ENCODE measurements around the gene RBPJL. TPM values are rescaled to one million over a fixed set of nuclear protein-coding genes. Genes with fewer than 3 reads are reported as not detected.

RBPJL gene, protein sequence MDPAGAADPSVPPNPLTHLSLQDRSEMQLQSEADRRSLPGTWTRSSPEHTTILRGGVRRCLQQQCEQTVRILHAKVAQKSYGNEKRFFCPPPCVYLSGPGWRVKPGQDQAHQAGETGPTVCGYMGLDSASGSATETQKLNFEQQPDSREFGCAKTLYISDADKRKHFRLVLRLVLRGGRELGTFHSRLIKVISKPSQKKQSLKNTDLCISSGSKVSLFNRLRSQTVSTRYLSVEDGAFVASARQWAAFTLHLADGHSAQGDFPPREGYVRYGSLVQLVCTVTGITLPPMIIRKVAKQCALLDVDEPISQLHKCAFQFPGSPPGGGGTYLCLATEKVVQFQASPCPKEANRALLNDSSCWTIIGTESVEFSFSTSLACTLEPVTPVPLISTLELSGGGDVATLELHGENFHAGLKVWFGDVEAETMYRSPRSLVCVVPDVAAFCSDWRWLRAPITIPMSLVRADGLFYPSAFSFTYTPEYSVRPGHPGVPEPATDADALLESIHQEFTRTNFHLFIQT
- not detected for total RNA-seq

DNA sequence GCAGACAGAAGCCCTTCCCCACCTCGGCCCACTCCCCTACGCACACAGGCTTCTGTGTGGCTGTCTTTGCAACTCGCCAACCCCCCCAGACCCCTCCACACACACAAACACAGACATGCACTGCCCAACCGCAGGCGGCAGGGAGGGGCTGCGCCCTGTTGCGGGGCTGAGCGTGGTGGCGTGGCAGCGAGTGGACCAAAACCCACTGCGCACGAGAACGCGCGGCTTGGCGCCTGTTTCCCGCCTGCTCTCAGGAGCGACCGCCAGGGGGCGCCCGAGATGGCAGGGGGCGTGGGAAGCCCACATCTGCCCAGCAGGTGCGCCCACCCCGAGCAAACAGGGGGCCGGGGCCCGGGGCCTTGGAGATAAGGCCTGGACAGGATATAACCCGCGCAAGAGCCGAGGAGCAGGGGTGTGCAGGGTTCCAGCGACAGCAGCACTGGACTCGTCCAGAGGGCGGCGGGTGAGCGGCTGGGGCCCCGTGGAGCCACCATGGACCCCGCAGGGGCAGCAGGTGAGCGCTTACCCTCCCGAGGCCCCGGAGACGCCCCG lies at the start of gene RBPJL:
RBPJL (plus strand) TSS at position 410 of the 552 bp plus-strand sequence; CDS start at position 493, 83 bp downstream.

DNA sequence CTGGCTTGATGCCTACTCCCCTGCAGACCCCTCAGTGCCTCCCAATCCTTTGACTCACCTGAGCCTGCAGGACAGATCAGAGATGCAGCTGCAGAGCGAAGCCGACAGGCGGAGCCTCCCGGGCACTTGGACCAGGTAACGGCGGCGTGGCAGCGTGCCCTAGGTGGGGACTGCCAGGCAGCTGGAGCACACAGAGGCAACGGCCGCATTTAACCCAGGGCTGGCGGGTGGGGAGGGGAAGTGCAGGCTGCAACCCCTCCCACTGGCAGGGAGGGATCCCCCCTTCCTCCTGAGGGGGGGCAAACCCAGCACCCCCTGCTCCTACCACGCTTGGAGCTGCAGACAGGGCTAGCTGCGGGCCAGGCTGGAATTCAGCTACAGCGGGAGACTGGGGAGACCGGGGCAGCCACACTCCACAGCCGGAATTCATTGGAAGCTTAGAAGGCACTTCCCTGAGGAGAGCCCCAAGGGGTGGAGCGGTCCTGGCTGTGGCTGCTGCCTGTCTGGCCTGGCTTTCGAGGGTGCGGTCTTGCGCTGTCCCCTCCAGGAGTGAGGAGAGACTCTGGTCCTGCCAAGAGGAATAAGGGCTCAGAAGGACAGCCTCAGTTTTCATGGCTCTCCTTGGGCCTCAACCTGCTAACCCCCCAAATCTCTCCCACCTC lies 1.6 kb downstream of the RBPJL start, which contains the start of gene MATN4:
MATN4 (minus strand) TSS at position 183 of the 662 bp plus-strand sequence. CDS start 2,717 bp downstream, outside the sequence.

GRCh38 chr20:45347936-45348778 lies 41.5 kb downstream of the RBPJL start, which contains the start of gene SDC4:
Gene SDC4, minus strand, starts transcription at chr20:45348424. Its CDS starts 40 bp downstream, at chr20:45348384.

GRCh38 chr20:45362804-45363610 lies 56.4 kb downstream of the RBPJL start, which contains the start of gene SYS1:
Gene SYS1, plus strand, starts transcription at chr20:45363156. Its CDS starts 376 bp downstream, at chr20:45363532.

Other genes with a start within 250 kb of the RBPJL start
- gene KCNS1, start 205.7 kb upstream of the RBPJL start, total RNA-seq: under 1 TPM; 0.12 to 0.13 TPM
- gene WFDC5, start 191.7 kb upstream of the RBPJL start, total RNA-seq: not detected
- not detected for gene WFDC12, start 182.4 kb upstream of the RBPJL start, total RNA-seq
- gene PI3, start 131.9 kb upstream of the RBPJL start, total RNA-seq: not detected
- not detected for gene SEMG1, start 99.8 kb upstream of the RBPJL start, total RNA-seq
- not detected for gene SEMG2, start 85.5 kb upstream of the RBPJL start, total RNA-seq
- not detected for gene SLPI, start 52.3 kb upstream of the RBPJL start, total RNA-seq
- gene MATN4, start 1.5 kb downstream of the RBPJL start, total RNA-seq: not detected
- gene SDC4, start 41.6 kb downstream of the RBPJL start, total RNA-seq: 1 to 10 TPM; 5.6 to 6.0 TPM
- 10 to 100 TPM; 24.8 to 25.4 TPM for gene SYS1, start 56.3 kb downstream of the RBPJL start, total RNA-seq
- gene TP53TG5, start 71.5 kb downstream of the RBPJL start, total RNA-seq: under 1 TPM in 1 of 2 experiments, not detected in 1; 0.08 TPM
- 10 to 100 TPM; 14.6 to 15.3 TPM for gene DBNDD2, start 101.4 kb downstream of the RBPJL start, total RNA-seq
- 10 to 100 TPM; 46.3 to 50.7 TPM for gene PIGT, start 109.3 kb downstream of the RBPJL start, total RNA-seq
- not detected for gene WFDC2, start 162.9 kb downstream of the RBPJL start, total RNA-seq
- not detected for gene SPINT3, start 208.8 kb downstream of the RBPJL start, total RNA-seq
- not detected for gene WFDC6, start 232.6 kb downstream of the RBPJL start, total RNA-seq
- not detected for gene EPPIN, start 240.6 kb downstream of the RBPJL start, total RNA-seq

Data from activated naive CD4-positive, alpha-beta T cell treated with anti-CD3 and anti-CD28 coated beads, Interleukin-2, amount 10 ng/mL, durations not matched to agents 5 hours and 36 hours (primary cell).